ENCODE measurements around the gene DUSP8. TPM values are rescaled to one million over a fixed set of nuclear protein-coding genes. Genes with fewer than 3 reads are reported as not detected.

Gene DUSP8
- 1.1 to 2.3 TPM (median 2.0 TPM) in 5 replicates for total RNA-seq (2022; extraction: Qiagen RNA extraction; ENCODE audit: low read depth)

GRCh38 chr11:1572197-1573076 is at the start of gene DUSP8:
Gene DUSP8, minus strand, starts transcription at chr11:1572271. Its CDS starts 6,445 bp downstream, at chr11:1565826.

GRCh38 chr11:1608363-1608762 is 36.3 kb upstream of the DUSP8 start, which contains the start of gene KRTAP5-3:
Gene KRTAP5-3, minus strand, starts transcription at chr11:1608463. Its CDS starts 78 bp downstream, at chr11:1608385.

GRCh38 chr11:1597994-1598380 is 25.9 kb upstream of the DUSP8 start, which contains the start of gene KRTAP5-2:
Gene KRTAP5-2, minus strand, starts transcription at chr11:1598294. Its CDS starts 44 bp downstream, at chr11:1598250.

GRCh38 chr11:1584661-1585370 is 12.7 kb upstream of the DUSP8 start, which contains the start of gene KRTAP5-1:
Gene KRTAP5-1, minus strand, starts transcription at chr11:1585283. Its CDS starts 34 bp downstream, at chr11:1585249.

Other genes with a start within 250 kb of the DUSP8 start
- gene BRSK2, start 182.3 kb downstream of the DUSP8 start, total RNA-seq (2022; extraction: Qiagen RNA extraction; ENCODE audit: low read depth), result 4.3 to 7.7 TPM (median 7.0 TPM) in 5 replicates
- gene MOB2, start 85.5 kb downstream of the DUSP8 start, total RNA-seq (2022; extraction: Qiagen RNA extraction; ENCODE audit: low read depth), result 35.6 to 49.3 TPM (median 47.8 TPM) in 5 replicates
- not detected in 5 replicates for gene KRTAP5-1, start 13.0 kb upstream of the DUSP8 start, total RNA-seq (2022; extraction: Qiagen RNA extraction; ENCODE audit: low read depth)
- gene KRTAP5-2, start 26.0 kb upstream of the DUSP8 start, total RNA-seq (2022; extraction: Qiagen RNA extraction; ENCODE audit: low read depth), result not detected in 5 replicates
- not detected in 5 replicates for gene KRTAP5-3, start 36.2 kb upstream of the DUSP8 start, total RNA-seq (2022; extraction: Qiagen RNA extraction; ENCODE audit: low read depth)
- gene KRTAP5-4, start 49.9 kb upstream of the DUSP8 start, total RNA-seq (2022; extraction: Qiagen RNA extraction; ENCODE audit: low read depth), result not detected in 5 replicates
- gene KRTAP5-5, start 57.5 kb upstream of the DUSP8 start, total RNA-seq (2022; extraction: Qiagen RNA extraction; ENCODE audit: low read depth), result not detected in 5 replicates
- not detected in 5 replicates for gene KRTAP5-6, start 124.9 kb upstream of the DUSP8 start, total RNA-seq (2022; extraction: Qiagen RNA extraction; ENCODE audit: low read depth)
- gene IFITM10, start 178.3 kb upstream of the DUSP8 start, total RNA-seq (2022; extraction: Qiagen RNA extraction; ENCODE audit: low read depth), result 0.79 to 1.9 TPM (median 1.0 TPM) in 5 replicates
- gene CTSD, start 191.7 kb upstream of the DUSP8 start, total RNA-seq (2022; extraction: Qiagen RNA extraction; ENCODE audit: low read depth), result 340 to 543 TPM (median 476 TPM) in 5 replicates

All from A549 treated with CpdA at 1 μM for 4 hours (cell line).